GM19193 (cell line): ENCODE measurements around the gene OR2B2.

Experiments
- POLR2A ChIP-seq: IDR thresholded peaks from 4 replicates; pipeline ENCODE4 v1.6.1; 2011; ENCODE audit not compliant: insufficient read depth, insufficient read length; ENCODE audit errors: extremely low read depth

Gene OR2B2

GRCh38 chr6:27862396-27863066, 49.7 kb downstream of the OR2B2 start:
- TF ChIP-seq POLR2A = no peak

- TF ChIP-seq POLR2A = no peak
These were observed 50.3 kb downstream of the OR2B2 start for GRCh38 chr6:27861861-27862260.

GRCh38 chr6:27861276-27861840, 50.8 kb downstream of the OR2B2 start:
- no peak for TF ChIP-seq POLR2A
